Kasumi-1 (cell line): ENCODE results near the gene ESYT3.
"Not testable (repeated sequence)": the region's sequence is repeated elsewhere in the genome, so short reads cannot be mapped to it uniquely, and the experiment has no call there.

Source experiments
- DNase-seq, 2 experiments: peaks; one replicate each; lab custom pipeline; 2025; lab: John Stamatoyannopoulos, UW

The ESYT3 gene

GRCh38 chr3:138408751-138409570 lies 25.5 kb upstream of the ESYT3 start:
- DNase-seq: no peak

GRCh38 chr3:138412821-138413551 lies 21.4 kb upstream of the ESYT3 start:
- peak; percentile 22 for DNase-seq

- DNase-seq: not testable (repeated sequence)
Observed at GRCh38 chr3:138416236-138416635, 18.2 kb upstream of the ESYT3 start.

- peak; percentile 83 to 87 for DNase-seq
Observed at GRCh38 chr3:138417559-138417982, 16.8 kb upstream of the ESYT3 start.

- DNase-seq: no peak
Observed at GRCh38 chr3:138418601-138419206, 15.7 kb upstream of the ESYT3 start.

- DNase-seq: no peak
Observed at GRCh38 chr3:138423316-138423715, 11.1 kb upstream of the ESYT3 start.

GRCh38 chr3:138424323-138424722 lies 10.1 kb upstream of the ESYT3 start:
- no peak for DNase-seq

GRCh38 chr3:138426211-138426610 lies 8.2 kb upstream of the ESYT3 start:
- peak; percentile 34 to 35 for DNase-seq

- not testable (repeated sequence) for DNase-seq
Observed at GRCh38 chr3:138426754-138427153, 7.7 kb upstream of the ESYT3 start.

GRCh38 chr3:138429665-138430064 lies 4.8 kb upstream of the ESYT3 start:
- no peak for DNase-seq

GRCh38 chr3:138432576-138433240 lies 1.7 kb upstream of the ESYT3 start:
- DNase-seq: no peak

- no peak for DNase-seq
Observed at GRCh38 chr3:138433892-138434275, 532 bp upstream of the ESYT3 start.

GRCh38 chr3:138434875-138435772 lies 708 bp downstream of the ESYT3 start:
- no peak for DNase-seq

GRCh38 chr3:138435840-138436239 lies 1.4 kb downstream of the ESYT3 start:
- DNase-seq: no peak

- DNase-seq: no peak
Observed at GRCh38 chr3:138437281-138437680, 2.9 kb downstream of the ESYT3 start.

GRCh38 chr3:138438896-138439295 lies 4.5 kb downstream of the ESYT3 start:
- DNase-seq: no peak

- DNase-seq: no peak
Observed at GRCh38 chr3:138439646-138440045, 5.2 kb downstream of the ESYT3 start.

- peak; percentile 32 to 46 for DNase-seq
Observed at GRCh38 chr3:138440121-138440521, 5.7 kb downstream of the ESYT3 start.

GRCh38 chr3:138440596-138440995 lies 6.2 kb downstream of the ESYT3 start:
- DNase-seq: no peak

- DNase-seq: no peak
Observed at GRCh38 chr3:138441256-138441655, 6.8 kb downstream of the ESYT3 start.

GRCh38 chr3:138441742-138442141 lies 7.3 kb downstream of the ESYT3 start:
- no peak for DNase-seq
